HEK293 (cell line): Measurements from ENCODE around the gene ARPP19.

ENCODE experiments used
- CTCF ChIA-PET: fragments of 350-600 bp; formaldehyde crosslinking; extraction: SDS; loops from one replicate; lab custom pipeline; 2021; ENCODE audit warnings: antibody characterized with exemption; lab: Yijun Ruan, JAX
- POLR2A ChIA-PET: fragments of 300-600 bp; formaldehyde crosslinking; extraction: SDS; loops from one replicate; lab custom pipeline; 2020; ENCODE audit warnings: antibody characterized with exemption, inconsistent platforms; lab: Yijun Ruan, JAX
- H3K27ac ChIP-seq: fragments of 200-500 bp; sonication (Bioruptor generic); 2 replicates; pipeline ENCODE4 v1.5.1; 2014; ENCODE audit warnings: low read depth, low read length, control low read depth, inconsistent platforms; ENCODE audit errors: extremely low read depth
- H3K36me3 ChIP-seq, 2 experiments: fragments of 200-500 bp in 1 of 2; sonication (Bioruptor generic) in 1 of 2; 1 replicate in 1 of 2; 2 replicates in 1 of 2; pipeline ENCODE4 v1.5.1; 2014 to 2017; ENCODE audit warnings: inconsistent platforms in 2 of 2, low read length in 2 of 2; ENCODE audit not compliant: control insufficient read depth in 2 of 2, insufficient read depth in 1 of 2
- H3K4me1 ChIP-seq: fragments of 200-500 bp; sonication (Bioruptor generic); 2 replicates; pipeline ENCODE4 v1.5.1; 2014; ENCODE audit warnings: mild to moderate bottlenecking, low read length, inconsistent platforms; ENCODE audit not compliant: control insufficient read depth, insufficient read depth
- H3K4me3 ChIP-seq: 2 replicates; pipeline ENCODE4 v1.5.1; 2011; ENCODE audit warnings: low read depth, mild to moderate bottlenecking, control low read depth, low read length, moderate library complexity
- H3K9me3 ChIP-seq: fragments of 200-500 bp; sonication (Bioruptor generic); 2 replicates; pipeline ENCODE4 v1.5.1; 2014; ENCODE audit warnings: low read depth, low read length, inconsistent platforms; ENCODE audit not compliant: control insufficient read depth, insufficient read depth
- PRDM1 ChIP-seq: fragments of 450-650 bp; formaldehyde crosslinking; IDR thresholded peaks from 2 replicates; pipeline ENCODE4; 2016; ENCODE audit warnings: missing biosample characterization, missing genetic modification characterization
- PRDM10 ChIP-seq: fragments of 450-650 bp; formaldehyde crosslinking; IDR thresholded peaks from 2 replicates; pipeline ENCODE4 v1.5.1; 2016; ENCODE audit warnings: missing biosample characterization, missing genetic modification characterization
- SCRT1 ChIP-seq: fragments of 450-650 bp; formaldehyde crosslinking; IDR thresholded peaks from 2 replicates; pipeline ENCODE4 v1.5.1; 2016; ENCODE audit warnings: missing biosample characterization, missing genetic modification characterization, borderline replicate concordance
- WT1 ChIP-seq: fragments of 450-650 bp; formaldehyde crosslinking; IDR thresholded peaks from 2 replicates; pipeline ENCODE4 v1.5.1; 2016; ENCODE audit warnings: missing biosample characterization, missing genetic modification characterization
- YY1 ChIP-seq: fragments of 450-650 bp; formaldehyde crosslinking; IDR thresholded peaks from 2 replicates; pipeline ENCODE4 v1.5.1; 2018; ENCODE audit warnings: missing biosample characterization, missing genetic modification characterization
- ZBTB44 ChIP-seq: fragments of 450-650 bp; IDR thresholded peaks from 2 replicates; pipeline ENCODE4 v1.5.1; 2018; ENCODE audit warnings: missing biosample characterization, mild to moderate bottlenecking, missing genetic modification characterization
- ZFP3 ChIP-seq: fragments of 450-650 bp; formaldehyde crosslinking; IDR thresholded peaks from 2 replicates; pipeline ENCODE4 v1.5.1; 2016; ENCODE audit warnings: low read depth, missing biosample characterization, missing genetic modification characterization
- ZFP41 ChIP-seq: fragments of 450-650 bp; formaldehyde crosslinking; IDR thresholded peaks from 2 replicates; pipeline ENCODE4 v1.5.1; 2016; ENCODE audit warnings: missing biosample characterization, missing genetic modification characterization, borderline replicate concordance
- ZNF146 ChIP-seq: fragments of 450-650 bp; formaldehyde crosslinking; IDR thresholded peaks from 2 replicates; pipeline ENCODE4 v1.5.1; 2016; ENCODE audit warnings: missing biosample characterization, missing genetic modification characterization
- ZNF184 ChIP-seq: fragments of 450-650 bp; IDR thresholded peaks from 2 replicates; pipeline ENCODE4 v1.5.1; 2018; ENCODE audit warnings: missing biosample characterization, mild to moderate bottlenecking, missing genetic modification characterization
- ZNF280C ChIP-seq: fragments of 450-650 bp; formaldehyde crosslinking; IDR thresholded peaks from 2 replicates; pipeline ENCODE4 v1.5.1; 2016; ENCODE audit warnings: missing biosample characterization, missing genetic modification characterization
- ZNF366 ChIP-seq: fragments of 450-650 bp; formaldehyde crosslinking; conservative IDR thresholded peaks from 2 replicates; pipeline ENCODE4 v1.5.1; 2016; ENCODE audit warnings: missing biosample characterization, missing genetic modification characterization
- ZNF423 ChIP-seq: fragments of 450-650 bp; formaldehyde crosslinking; IDR thresholded peaks from 2 replicates; pipeline ENCODE4 v1.5.1; 2016; ENCODE audit warnings: missing biosample characterization, missing genetic modification characterization
- ZNF473 ChIP-seq: fragments of 450-650 bp; formaldehyde crosslinking; IDR thresholded peaks from 2 replicates; pipeline ENCODE4 v1.5.1; 2017; ENCODE audit warnings: missing biosample characterization, missing genetic modification characterization
- ZNF521 ChIP-seq: fragments of 450-650 bp; formaldehyde crosslinking; IDR thresholded peaks from 2 replicates; pipeline ENCODE4 v1.5.1; 2017; ENCODE audit warnings: missing biosample characterization, mild to moderate bottlenecking, missing genetic modification characterization
- ZNF558 ChIP-seq: fragments of 450-650 bp; formaldehyde crosslinking; IDR thresholded peaks from 2 replicates; pipeline ENCODE4 v1.5.1; 2016; ENCODE audit warnings: missing biosample characterization, missing genetic modification characterization
- ZNF560 ChIP-seq: fragments of 450-650 bp; formaldehyde crosslinking; IDR thresholded peaks from 2 replicates; pipeline ENCODE4 v1.5.1; 2017; ENCODE audit warnings: missing biosample characterization, missing genetic modification characterization, borderline replicate concordance
- ZNF624 ChIP-seq: fragments of 450-650 bp; formaldehyde crosslinking; IDR thresholded peaks from 2 replicates; pipeline ENCODE4 v1.5.1; 2017; ENCODE audit warnings: missing biosample characterization, missing genetic modification characterization
- ZNF777 ChIP-seq: fragments of 450-650 bp; formaldehyde crosslinking; IDR thresholded peaks from 2 replicates; pipeline ENCODE4 v1.5.1; 2017; ENCODE audit warnings: missing biosample characterization, missing genetic modification characterization, borderline replicate concordance
- ZNF843 ChIP-seq: fragments of 450-650 bp; formaldehyde crosslinking; IDR thresholded peaks from 2 replicates; pipeline ENCODE4 v1.5.1; 2016; ENCODE audit warnings: missing biosample characterization, missing genetic modification characterization
- ZSCAN4 ChIP-seq: fragments of 450-650 bp; formaldehyde crosslinking; IDR thresholded peaks from 2 replicates; pipeline ENCODE4 v1.5.1; 2017; ENCODE audit warnings: missing biosample characterization, missing genetic modification characterization
- ZXDB ChIP-seq: fragments of 450-650 bp; formaldehyde crosslinking; IDR thresholded peaks from 2 replicates; pipeline ENCODE4 v1.5.1; 2016; ENCODE audit warnings: missing biosample characterization, missing genetic modification characterization

The ARPP19 gene

GRCh38 chr15:52524223-52525136 lies 44.4 kb downstream of the ARPP19 start (continued):
- TF ChIP-seq ZSCAN4 (tag by site-specific recombination) = no peak
- TF ChIP-seq YY1 = no peak
- TF ChIP-seq SCRT1 (tag by site-specific recombination) = no peak
- no peak for TF ChIP-seq ZNF146 (tag by site-specific recombination)

GRCh38 chr15:52523647-52524046 lies 45.2 kb downstream of the ARPP19 start:
- CTCF ChIA-PET = no interaction called here
- Histone ChIP-seq H3K27ac (no peak overlapping the region), H3K4me3 (no peak overlapping the region), H3K9me3 (no peaks in the 10 kb centered on the region), H3K4me1 (peaks cover 3% of the 10 kb centered on the region), H3K36me3 (no peaks in the 10 kb centered on the region)
- POLR2A ChIA-PET = interaction anchor here (1.0 kb wide), 1 partner anchor 9 kb away, joined by 3 read pairs; no protein-coding TSS in a partner anchor
- TF ChIP-seq ZNF843 (tag by site-specific recombination) (no peak), PRDM10 (tag by site-specific recombination) (no peak), ZNF423 (tag by site-specific recombination) (no peak), ZFP3 (no peak), ZXDB (no peak), ZNF624 (no peak), ZBTB44 (tag by site-specific recombination) (no peak), ZNF366 (tag by site-specific recombination) (no peak), ZNF146 (tag by site-specific recombination) (no peak), ZNF558 (no peak), ZNF184 (no peak), ZNF560 (tag by site-specific recombination) (no peak), ZNF777 (no peak), PRDM1 (tag by site-specific recombination) (no peak), ZNF280C (tag by site-specific recombination) (no peak), ZNF521 (tag by site-specific recombination) (no peak), ZNF473 (tag by site-specific recombination) (no peak), WT1 (no peak), ZFP41 (tag by site-specific recombination) (no peak)
